GM12892 (cell line): ENCODE results near the gene TTLL5.

Experiments used
- POLR2A ChIP-seq: IDR thresholded peaks from 2 replicates; pipeline ENCODE4 v1.6.1; 2011; ENCODE audit warnings: low read depth, low read length, control low read depth
- POLR2AphosphoS5 ChIP-seq: IDR thresholded peaks from 2 replicates; pipeline ENCODE4 v1.6.1; 2011; ENCODE audit warnings: low read depth, low read length, control low read depth
- TAF1 ChIP-seq: IDR thresholded peaks from 2 replicates; pipeline ENCODE4 v1.6.1; 2011; ENCODE audit warnings: low read depth, mild to moderate bottlenecking, control low read depth, low read length, borderline replicate concordance

- TF ChIP-seq TAF1 (no peak), POLR2A (no peak), POLR2AphosphoS5 (no peak)
These were observed 299.2 kb downstream of the TTLL5 start for GRCh38 chr14:75960231-75960630.
